Activated gamma-delta T cell (primary cell): ENCODE results near the gene OR1I1.
"Not testable (repeated sequence)": the region's sequence is repeated elsewhere in the genome, so short reads cannot be mapped to it uniquely, and the experiment has no call there.

Experiments used
- DNase-seq: peaks from one replicate; lab custom pipeline; 2025; lab: John Stamatoyannopoulos, UW
- total RNA-seq, 2 donors: gene quantifications; one replicate each; lab custom pipeline; 2026; lab: John Stamatoyannopoulos, UW

OR1I1 gene
- total RNA-seq: 0 to 0.04 reads per million in 2 donors

DNA sequence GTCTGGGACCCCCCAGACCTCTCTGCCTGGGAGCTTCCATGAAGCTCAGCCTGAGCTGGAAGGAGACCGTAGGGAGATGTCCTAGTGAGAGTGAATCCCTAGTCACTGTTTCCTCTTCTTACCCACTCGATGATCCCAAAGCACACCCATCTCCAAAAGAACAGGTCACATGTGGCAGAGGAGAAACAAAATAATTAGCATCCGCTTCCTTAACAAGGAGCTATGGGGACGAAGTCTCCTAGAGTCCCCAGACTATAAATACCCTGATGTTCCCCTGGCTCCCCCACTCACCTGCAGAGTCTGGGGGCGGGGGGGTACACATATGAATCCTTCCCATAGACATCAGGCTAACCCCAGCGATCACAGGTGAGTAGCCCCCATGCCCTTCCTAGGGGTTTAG is at the start of gene OR1I1:
TSS of gene OR1I1 (plus strand) at position 301 of the 400 bp plus-strand sequence. CDS start 4,855 bp downstream, outside the sequence.
- no peak for DNase-seq

DNA sequence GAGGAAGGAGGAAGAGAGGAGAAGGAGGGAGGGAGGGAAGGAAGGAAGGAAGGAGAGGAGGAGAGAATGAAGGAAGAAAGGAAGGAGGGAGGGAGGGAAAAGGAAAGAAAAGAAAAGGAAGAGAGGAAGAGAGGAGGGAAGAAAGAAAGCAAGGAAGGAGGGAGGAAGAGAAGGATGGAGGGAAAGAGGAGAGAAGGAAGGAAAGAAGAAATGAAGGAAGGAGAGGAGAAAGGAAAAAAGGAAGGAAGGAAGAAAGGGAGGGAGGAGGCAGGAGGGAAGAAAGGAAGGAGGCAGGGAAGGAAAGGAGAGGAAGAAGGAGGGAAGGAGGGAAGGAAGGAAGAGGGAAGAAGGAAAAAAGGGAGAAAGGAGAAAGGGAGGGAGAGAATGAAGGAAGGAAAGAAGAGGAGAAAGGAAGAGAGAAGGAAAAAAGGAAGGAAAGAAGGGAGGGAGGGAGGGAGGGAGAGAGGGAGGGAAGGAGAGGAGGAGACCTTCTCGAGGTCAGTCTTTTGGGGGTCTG is 46.2 kb upstream of the OR1I1 start:
- no peak for DNase-seq

GRCh38 chr19:15037586-15037985 is 44.4 kb upstream of the OR1I1 start:
- DNase-seq: no peak

GRCh38 chr19:15038294-15038693 is 43.7 kb upstream of the OR1I1 start:
- no peak for DNase-seq

GRCh38 chr19:15042003-15042402 is 40.0 kb upstream of the OR1I1 start:
- DNase-seq: no peak

DNA sequence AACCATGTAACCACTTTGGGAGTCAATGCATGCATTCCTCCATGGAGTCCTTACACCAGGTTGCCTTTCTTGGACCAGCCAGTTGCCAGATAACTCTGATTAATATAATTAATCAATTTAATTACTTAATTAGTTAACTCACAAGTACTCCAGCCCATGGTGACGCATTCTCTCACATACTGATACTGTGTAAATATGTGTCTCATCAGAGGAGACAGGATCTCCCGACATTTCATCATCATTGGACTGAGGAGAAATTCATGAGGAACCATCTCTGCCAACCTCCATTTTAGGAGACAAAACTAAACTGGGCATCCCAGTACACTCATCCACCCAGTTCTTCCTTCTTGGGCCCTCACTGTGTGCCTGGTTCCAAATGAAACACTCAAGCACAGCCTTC is 39.2 kb upstream of the OR1I1 start:
- no peak for DNase-seq

GRCh38 chr19:15045506-15045905 is 36.5 kb upstream of the OR1I1 start:
- no peak for DNase-seq

- DNase-seq: no peak
Observed at GRCh38 chr19:15047680-15048079, 34.3 kb upstream of the OR1I1 start.

- DNase-seq: no peak
Observed at GRCh38 chr19:15048128-15048527, 33.9 kb upstream of the OR1I1 start.

DNA sequence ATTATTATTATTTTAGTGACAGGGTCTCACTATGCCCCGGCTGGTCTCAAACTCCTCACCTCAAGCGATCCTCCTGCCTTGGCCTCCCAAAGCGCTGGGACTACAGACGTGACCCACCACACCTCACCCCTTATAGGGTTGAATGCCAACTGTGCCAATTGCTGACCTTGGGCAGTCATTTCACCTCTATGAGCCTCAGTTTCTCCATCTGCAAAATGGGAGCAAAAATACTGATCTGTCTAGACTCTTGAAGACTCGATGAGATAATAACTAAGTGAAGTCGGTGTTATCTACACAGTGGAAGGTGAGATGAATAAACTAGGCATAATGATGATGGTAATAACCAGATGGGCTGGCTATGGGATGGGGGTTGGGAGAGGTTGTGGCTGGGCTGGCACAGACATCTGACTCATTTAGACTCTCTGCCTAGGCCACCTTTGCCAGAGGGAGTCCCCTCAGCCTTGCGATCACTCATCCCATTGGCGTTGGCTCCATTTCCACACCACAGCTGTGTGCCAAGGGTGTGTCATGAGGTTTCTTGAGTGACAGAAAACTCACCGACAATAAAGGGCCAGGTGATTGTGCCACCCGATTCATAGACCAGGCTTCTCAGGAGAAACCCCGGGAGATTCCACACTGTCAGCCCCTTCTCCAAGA is 33.0 kb upstream of the OR1I1 start, which contains the start of gene CASP14:
TSS of gene CASP14 (plus strand) at position 596 of the 657 bp plus-strand sequence. CDS start 2,772 bp downstream, outside the sequence.
- no peak for DNase-seq

GRCh38 chr19:15050639-15051038 is 31.4 kb upstream of the OR1I1 start:
- no peak for DNase-seq

DNA sequence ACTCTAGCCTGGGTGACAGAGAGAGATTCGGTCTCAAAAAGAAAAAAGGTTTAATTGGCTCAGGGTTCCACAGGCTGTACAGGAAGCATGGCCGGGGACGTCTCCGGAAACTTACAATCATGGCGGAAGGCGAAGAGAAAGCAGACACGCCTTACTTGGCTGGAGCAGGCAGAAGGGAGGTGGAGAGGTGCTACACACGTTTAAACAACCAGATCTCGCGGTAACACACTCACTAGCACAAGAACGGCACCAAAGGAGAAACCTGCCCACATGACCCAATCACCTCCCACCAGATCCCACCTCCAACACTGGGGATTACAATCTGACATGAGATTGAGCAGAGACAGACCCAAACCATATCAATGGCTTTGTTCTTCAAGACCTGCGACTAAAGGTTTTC is 20.0 kb upstream of the OR1I1 start:
- no peak for DNase-seq

DNA sequence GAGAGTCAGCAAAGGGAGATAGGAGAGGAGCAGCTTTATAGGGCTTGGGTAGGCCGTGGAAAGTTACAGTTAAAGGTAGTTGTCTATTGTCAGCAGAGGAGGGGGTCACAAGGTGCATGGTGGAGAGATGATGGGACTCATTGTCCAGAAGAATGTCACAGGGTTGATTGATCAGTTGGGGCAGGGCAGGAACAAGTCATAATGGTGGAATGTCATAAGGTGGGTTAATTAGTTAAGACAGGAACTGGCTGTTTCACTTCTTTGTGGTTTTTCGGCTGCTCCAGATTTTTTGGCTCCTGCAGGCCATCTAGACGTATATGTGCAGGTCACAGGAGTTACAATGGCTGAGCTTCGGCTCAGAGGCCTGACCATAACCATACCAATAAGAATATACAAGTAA is 11.6 kb upstream of the OR1I1 start:
- not testable (repeated sequence) for DNase-seq

DNA sequence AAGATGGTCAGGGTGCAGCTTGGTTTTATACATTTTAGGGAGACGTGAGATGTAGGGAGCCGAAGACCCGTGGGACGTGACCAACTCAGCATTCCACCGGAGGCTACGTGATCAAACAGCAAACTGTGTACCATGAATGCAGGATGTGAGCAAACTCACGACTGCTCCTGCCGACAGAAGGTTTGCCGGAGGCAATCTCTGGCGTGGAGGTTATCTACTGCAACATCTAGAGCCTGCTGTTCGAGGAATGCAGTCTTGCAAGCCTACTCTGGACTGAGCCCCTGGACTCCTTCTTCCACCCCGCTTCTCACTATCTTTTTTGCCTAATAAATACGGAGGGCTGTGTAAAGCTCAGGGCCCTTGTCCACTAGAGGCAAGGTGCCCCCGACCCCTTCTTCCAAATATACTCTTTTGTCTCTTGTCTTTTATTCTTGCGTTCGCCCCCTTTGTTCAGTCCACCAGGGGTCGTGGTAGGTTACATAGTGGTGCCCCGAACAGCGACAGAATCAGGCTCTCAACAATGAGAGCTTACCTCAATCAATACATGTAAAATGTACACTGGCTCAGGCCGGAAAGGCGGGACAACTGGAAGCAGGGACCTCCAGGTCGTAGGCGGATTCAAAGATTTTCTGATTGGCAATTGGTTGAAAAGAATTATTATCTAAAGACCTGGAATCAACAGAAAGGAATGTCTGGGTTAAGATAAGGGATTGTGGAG is 8.9 kb upstream of the OR1I1 start:
- no peak for DNase-seq

GRCh38 chr19:15074371-15074770 is 7.6 kb upstream of the OR1I1 start:
- DNase-seq: no peak

GRCh38 chr19:15075806-15076205 is 6.2 kb upstream of the OR1I1 start:
- no peak for DNase-seq

DNA sequence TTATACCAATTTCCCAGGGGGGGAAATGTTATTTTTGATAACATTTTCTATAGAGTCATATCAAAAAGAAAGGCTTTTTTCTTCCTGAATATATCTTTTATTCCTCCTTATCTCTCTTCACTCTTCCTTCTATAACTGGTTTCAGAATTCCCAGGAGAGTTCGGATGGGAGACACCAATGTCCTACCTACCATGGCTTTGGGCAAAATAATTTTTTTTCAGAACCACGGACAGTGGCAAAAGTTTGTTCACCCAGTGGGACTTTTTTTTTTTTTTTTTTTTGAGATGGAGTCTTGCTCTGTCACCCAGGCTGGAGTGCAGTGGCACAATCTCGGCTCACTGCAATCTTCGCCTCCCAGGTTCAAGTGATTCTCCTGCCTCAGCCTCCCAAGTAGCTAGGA is 2.0 kb upstream of the OR1I1 start:
- not testable (repeated sequence) for DNase-seq

DNA sequence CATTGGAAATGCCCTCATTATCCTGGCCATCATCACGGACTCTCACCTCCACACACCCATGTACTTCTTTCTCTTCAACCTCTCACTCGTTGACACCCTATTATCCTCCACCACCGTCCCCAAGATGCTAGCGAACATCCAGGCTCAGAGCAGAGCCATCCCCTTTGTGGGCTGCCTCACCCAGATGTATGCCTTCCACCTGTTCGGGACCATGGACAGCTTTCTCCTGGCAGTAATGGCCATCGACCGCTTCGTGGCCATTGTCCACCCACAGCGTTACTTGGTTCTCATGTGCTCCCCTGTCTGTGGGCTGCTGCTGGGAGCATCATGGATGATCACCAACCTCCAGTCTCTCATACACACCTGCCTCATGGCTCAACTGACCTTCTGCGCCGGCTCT is 5.2 kb downstream of the OR1I1 start:
- DNase-seq: no peak

DNA sequence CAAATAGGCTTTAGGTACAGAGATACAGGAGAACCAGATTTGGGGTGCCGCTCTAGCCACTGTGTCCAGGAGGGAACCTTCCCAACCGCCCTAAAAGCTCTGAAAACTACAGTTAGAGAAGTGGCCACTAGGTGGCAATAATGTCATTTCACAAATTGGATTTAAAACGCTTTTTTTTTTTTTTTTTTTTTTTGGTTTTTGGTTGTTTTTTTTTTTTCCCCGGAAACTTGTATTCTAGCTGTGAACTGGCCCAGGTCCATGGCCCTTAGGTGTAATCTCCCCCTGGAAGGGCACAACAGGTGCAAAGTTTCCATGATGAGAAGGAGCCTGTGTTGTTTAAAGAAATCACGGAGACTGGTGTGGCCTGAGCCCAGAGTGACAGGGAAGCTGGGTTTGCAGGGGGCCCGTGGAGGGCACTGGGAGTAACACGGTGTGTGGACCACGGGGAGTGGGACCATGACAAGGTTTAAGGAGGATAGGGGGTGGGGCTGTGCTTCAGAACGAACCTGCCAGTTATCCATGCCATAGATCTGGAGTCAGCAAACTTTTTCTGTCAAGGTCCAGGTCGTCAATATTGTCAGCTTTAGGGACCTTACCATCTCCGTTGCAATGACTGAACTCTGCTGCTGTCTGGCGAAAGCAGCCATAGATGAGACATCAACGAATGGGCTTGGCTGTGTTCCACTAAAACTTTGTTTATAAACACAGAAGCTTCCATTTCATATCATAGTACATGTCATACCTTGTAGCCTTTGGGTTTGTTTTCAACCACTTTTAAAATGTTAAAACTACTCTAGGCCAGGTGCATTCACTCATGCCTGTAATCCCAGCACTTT is 10.1 kb downstream of the OR1I1 start:
- DNase-seq: no peak

- DNase-seq: no peak
Observed at GRCh38 chr19:15093001-15093400, 11.0 kb downstream of the OR1I1 start.

- no peak for DNase-seq
Observed at GRCh38 chr19:15096223-15096622, 14.2 kb downstream of the OR1I1 start.

DNA sequence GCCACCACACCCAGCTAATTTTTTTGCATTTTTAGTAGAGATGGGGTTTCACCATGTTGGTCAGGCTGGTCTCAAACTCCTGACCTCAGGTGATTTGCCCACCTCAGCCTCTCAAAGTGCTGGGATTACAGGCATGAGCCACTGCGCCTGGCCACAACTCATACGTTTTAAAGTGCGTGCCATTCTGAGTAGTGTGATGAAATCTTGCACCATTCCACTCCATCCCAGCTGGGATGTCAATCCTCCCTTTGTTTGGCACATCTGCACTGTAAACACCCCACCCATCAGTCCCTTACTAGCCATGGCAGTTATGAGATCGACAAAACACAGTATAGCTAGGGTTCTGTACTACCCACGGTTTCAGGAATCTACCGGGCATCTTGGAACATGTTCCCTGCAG is 16.0 kb downstream of the OR1I1 start:
- DNase-seq: not testable (repeated sequence)
